ENCODE measurements around the gene RASGRF1.

GRCh38 chr15:79036323-79036722 is 54.3 kb downstream of the RASGRF1 start:
- TF ChIP-seq EZH2 (IDR thresholded peaks at IDR 0.05; ENCODE audit: borderline replicate concordance, insufficient read depth, low read length, poor library complexity, severe bottlenecking), result no peak
- no peak for TF ChIP-seq POLR2AphosphoS5 (IDR thresholded peaks at IDR 0.05)
- no peak for TF ChIP-seq RAD21 (conservative IDR thresholded peaks at IDR 0.05)
- TF ChIP-seq CTCF (IDR thresholded peaks at IDR 0.05; ENCODE audit: poor library complexity, severe bottlenecking), result no peak
- TF ChIP-seq EP300 (conservative IDR thresholded peaks at IDR 0.05; ENCODE audit: poor library complexity, severe bottlenecking), result no peak

Measured in neural cell (in vitro differentiated cells).